DMS 273 (cell line): ENCODE data around the gene NUP210L.
"Not testable (repeated sequence)": the region's sequence is repeated elsewhere in the genome, so short reads cannot be mapped to it uniquely, and the experiment has no call there.

Source experiments
- DNase-seq: peaks from one replicate; lab custom pipeline; 2025; ENCODE audit not compliant: unreplicated experiment; lab: John Stamatoyannopoulos, UW

NUP210L gene

GRCh38 chr1:153995640-153996039 is 159.2 kb downstream of the NUP210L start:
- DNase-seq: no peak

- DNase-seq: no peak
Observed at GRCh38 chr1:153995202-153995601, 159.7 kb downstream of the NUP210L start.

DNA sequence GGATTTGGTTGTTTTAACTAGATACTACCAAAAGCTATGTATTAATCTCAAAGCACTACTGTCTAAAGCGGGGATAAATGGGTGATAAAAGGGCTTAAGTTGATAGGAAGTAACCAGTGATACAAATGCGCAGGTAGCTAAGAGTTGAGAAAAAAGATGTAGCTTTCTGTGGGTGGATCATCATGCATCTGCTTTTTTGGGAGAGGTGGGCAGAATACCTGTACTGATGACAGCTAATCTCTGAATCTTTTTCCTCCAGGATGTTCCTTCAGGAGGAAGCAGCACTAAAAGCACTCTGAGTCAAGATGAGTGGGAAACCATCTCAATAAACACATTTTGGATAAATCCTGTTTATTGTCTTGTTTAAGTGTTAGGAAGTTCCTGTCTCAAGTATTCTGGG is 163.1 kb downstream of the NUP210L start:
- no peak for DNase-seq

- no peak for DNase-seq
Observed at GRCh38 chr1:153991151-153991630, 163.7 kb downstream of the NUP210L start.

DNA sequence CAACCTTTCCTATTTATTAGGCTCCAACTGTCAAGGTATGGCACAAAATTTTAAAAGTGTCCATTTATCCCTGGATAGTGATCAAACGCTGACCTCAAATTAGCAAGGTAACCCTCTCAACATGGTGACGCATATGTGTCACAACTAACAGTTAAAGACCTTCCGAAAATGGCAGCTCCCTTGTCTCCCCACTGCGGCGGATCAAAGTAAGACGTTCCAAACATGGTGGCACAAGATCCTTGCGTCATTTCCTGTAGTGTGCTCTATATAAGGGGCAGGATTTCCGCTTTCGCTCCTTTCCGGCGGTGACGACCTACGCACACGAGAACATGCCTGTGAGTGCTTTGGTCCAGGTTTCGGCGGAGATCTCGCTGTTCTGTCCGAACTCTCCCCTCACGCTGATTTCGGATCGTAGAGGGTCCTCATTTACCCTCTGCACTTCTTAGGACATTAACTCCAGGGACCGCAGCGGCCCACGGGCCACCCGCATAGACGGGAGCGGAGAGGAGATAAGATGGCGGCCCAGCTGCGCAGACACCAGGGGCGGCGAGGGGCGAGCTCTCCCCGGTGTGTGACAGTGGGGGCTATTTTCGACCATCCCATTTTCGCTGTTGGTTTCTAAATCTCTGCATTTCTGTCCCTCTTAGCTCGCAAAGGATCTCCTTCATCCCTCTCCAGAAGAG is 164.3 kb downstream of the NUP210L start, which contains the start of gene RPS27:
Gene RPS27 (plus strand): TSS at position 295 of the 683 bp plus-strand sequence. CDS start 35 bp downstream, at position 330.
- DNase-seq: peak; percentile 99

- no peak for DNase-seq
Observed at GRCh38 chr1:153987621-153988020, 167.3 kb downstream of the NUP210L start.

DNA sequence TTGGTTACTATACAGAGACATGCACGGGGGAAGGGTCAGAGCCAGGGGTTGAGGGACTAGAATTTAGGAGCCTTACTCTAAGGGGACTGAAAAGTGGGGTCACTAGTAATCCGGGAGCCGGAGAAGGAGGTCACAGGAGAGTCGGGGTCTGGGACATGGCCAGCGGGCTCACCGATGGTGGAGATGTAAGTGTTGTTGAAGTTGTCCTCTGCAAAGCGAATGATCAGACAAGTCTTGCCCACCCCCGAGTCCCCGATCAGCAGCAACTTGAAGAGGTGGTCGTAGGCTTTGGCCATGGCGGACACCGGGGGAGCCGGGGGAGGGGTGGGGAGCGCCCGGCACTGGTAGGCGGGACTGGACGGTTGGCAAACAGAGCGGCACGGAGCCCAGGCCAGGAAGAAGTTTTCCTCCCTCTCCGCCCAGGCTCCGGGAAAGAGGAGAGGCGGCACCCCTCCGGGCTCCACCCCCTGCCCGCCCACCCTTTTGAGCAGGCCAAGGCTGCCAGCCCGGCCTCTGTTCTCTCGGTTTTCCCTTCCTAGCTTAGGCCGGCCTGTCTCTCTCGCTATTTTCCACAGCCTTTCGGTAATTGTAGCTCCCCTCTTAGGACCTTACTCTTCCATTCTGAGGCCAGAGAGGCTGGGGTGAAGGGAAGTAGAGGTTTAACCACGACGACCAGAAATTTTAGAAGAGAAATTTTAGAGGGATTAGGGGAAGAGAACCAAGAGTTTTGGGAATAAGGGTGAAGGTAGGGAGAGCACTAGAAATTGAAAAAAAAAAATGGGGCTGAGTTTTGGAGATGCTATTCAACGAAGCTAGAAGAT is 168.7 kb downstream of the NUP210L start, which contains the start of gene RAB13:
Gene RAB13 (minus strand): TSS at position 399 of the 821 bp plus-strand sequence. CDS start 103 bp downstream, at position 296.
- DNase-seq: peak; percentile 94

- no peak for DNase-seq
Observed at GRCh38 chr1:153985341-153985912, 169.4 kb downstream of the NUP210L start.

DNA sequence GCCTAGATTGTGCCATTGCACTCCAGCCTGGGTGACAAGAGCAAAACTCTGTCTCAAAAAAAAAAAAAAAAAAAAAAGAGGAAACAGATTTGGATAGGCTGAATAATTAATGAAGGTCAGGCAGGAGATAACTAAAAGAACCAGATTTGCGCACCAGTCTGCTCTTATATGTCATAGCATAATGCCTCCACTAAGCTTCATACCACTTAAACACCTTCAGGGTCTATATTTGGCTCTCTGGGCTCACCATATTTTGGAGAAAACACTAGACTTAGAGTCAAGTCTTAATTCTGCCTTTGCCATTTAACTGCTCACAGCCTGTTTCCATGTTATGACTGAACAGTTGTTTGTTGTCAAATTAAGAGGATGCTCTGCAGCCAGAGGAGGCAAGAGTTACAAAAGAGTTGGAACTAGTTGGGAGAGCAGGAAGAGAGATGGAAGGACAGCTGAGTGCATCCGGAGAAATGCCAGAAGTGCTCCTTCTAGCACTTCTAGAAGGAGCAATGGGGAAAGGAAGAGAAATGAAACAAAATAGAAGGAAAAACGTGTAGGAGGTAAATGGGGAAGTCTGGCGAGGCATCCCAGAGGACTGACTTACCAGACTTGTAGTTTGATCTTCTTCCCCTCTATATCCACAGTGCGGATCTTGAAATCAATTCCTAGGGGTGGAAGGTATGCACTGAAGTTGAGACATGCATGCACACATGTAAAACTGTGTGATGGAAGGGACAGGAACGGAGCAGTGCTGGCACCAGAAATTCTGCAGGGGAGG is 170.6 kb downstream of the NUP210L start:
- DNase-seq: no peak

DNA sequence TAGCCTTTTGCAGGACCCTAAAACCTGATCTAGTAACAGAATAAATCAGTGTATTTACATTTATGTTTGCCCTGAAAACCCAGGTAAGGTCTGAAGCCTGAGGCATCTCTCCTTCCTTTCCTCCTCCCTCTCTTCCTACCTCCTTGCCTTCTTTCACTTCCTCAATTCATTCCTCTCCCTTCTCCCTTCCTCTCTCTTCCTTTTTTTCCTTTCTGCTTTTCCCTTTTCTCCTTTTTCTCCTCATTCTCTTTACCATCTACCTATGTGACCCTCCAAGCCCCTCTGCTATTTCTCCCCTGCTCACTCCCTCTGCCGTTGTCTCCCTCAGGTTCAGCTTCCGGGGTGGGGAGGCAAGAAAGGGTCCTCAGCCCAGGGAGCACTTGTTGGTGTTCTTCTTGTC is 173.1 kb downstream of the NUP210L start:
- not testable (repeated sequence) for DNase-seq

- DNase-seq: not testable (repeated sequence)
Observed at GRCh38 chr1:153979091-153979490, 175.8 kb downstream of the NUP210L start.

DNA sequence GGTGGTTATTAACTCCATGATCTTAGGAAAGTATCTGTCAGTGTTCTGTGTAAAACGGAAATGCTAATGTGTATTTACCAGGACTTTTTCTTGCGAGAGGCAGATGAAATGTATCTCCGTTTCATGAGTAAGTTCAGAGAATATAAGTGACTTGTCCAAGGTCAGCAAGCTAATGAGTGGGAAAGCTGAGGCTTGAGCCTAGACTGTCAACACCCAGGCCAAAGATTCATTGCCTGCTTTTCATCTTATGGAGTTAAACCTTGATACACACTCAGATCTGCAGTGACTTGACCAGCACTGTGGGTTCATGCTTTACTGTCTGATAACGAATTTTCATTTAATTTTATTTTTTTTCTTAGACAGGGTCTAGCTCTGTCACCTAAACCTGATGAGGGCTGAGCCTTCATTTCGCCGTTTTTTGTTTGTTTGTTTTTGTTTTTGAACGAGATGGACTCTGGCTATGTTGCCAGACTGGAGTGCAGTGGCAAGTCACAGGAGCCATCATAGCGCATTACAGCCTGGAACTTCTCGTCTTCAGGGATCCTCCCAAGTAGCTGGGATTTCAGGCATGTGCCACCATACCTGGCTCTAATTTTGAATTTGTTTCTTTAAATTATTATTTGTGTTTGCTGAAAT is 176.5 kb downstream of the NUP210L start:
- no peak for DNase-seq

GRCh38 chr1:153977250-153978240 is 177.3 kb downstream of the NUP210L start, which contains the start of gene JTB:
JTB (minus strand) TSS chr1:153977674; CDS start chr1:153977252, 422 bp downstream.
- peak; percentile 96 for DNase-seq

DNA sequence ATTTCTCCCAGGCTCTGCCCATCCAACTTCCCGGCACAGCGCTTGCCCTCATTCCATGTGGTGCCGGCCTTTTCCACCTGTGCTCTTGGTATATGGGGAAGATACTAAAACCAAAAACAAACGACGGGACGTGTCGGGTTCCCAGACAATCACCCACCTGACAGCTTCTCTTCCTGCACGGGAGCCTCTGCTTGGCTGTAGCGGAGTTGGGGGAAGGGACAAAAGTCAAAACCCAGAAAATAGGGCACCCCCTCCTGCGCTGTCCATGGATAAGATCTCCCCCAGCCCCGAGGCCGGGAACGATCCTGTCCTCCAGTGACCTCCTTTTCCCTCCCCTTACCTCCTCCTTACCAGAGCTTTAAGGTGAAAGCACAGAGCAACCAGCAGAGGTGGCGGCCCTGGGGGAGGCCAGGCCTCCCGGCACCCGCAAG is 178.0 kb downstream of the NUP210L start:
- DNase-seq: no peak

- no peak for DNase-seq
Observed at GRCh38 chr1:153973525-153973924, 181.3 kb downstream of the NUP210L start.

DNA sequence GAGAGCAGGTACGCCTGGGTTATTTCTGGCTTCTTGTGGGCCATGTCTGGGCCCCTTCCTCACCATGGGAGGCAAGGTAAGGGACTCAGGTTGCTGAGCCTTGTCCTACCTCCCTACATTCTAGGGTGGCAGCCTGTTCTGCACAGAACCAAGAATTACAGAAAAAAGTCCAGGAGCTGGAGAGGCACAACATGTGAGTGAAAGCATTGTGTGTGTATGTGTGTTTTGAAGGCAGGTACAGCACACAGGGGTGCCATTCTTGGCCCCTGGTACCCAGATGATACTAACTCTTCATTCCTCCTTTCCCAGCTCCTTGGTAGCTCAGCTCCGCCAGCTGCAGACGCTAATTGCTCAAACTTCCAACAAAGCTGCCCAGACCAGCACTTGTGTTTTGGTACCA is 181.8 kb downstream of the NUP210L start:
- no peak for DNase-seq

DNA sequence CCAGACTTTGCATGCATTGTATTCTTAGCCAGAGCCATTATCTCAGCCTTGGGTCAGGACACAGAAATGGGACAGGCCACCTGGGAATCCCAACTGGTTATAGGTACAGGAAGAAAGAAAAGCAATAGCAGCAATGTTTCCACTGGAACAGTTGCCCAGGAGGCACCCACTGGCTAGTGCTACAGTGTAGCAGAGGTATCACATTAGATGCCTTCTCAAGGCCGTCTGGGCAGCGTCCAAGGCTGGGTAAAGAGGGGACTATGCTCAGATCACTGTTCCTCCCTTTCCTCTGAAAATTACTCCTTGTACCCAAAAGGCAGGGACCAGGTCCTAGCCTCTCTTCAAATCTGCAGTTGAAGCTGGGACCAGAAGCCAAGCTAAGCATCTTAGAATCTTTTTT is 184.5 kb downstream of the NUP210L start:
- no peak for DNase-seq

GRCh38 chr1:153968972-153969371 is 185.9 kb downstream of the NUP210L start:
- DNase-seq: no peak

DNA sequence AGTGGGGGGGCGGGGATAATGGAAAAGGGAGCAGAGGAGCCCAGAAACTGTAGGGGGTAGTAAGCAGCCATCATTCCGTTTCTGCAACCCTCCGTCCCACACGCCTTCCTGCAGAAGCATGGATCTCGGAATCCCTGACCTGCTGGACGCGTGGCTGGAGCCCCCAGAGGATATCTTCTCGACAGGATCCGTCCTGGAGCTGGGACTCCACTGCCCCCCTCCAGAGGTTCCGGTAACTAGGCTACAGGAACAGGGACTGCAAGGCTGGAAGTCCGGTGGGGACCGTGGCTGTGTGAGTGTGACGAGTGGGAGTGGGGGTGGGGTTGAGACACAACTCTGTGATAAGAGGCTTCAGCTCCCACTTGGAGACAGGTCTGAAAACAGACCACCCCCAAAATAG is 186.5 kb downstream of the NUP210L start:
- no peak for DNase-seq
